Measurements from ENCODE around the gene MMEL1.

Gene MMEL1

GRCh38 chr1:2642560-2643413 is 10.0 kb upstream of the MMEL1 start:
- peak; percentile 90 to 92 for DNase-seq (ENCODE audit: low read depth in 2 of 2)

DNA sequence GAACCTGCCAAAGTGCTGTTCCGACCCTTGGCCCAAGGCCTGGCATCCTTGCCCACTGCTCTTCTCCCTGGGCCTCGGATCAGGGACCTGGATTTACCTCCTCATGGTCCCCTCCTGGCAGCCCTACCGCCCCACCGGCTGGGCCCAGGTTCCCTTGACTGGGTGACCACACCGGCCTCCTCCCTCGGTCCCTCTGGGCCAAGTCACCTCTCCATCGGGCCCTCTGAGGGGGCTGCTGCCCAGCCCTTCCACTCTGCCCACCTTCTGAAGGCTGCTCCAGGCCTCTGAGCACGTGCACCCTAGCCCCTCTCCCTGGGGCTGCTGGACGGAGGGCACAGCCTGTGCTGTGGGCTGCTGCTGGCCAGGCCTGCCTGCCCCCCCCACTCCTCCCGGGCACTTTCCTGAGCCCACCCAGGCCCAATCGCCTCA is 9.3 kb upstream of the MMEL1 start:
- DNase-seq (ENCODE audit: low read depth in 2 of 2): no peak

DNA sequence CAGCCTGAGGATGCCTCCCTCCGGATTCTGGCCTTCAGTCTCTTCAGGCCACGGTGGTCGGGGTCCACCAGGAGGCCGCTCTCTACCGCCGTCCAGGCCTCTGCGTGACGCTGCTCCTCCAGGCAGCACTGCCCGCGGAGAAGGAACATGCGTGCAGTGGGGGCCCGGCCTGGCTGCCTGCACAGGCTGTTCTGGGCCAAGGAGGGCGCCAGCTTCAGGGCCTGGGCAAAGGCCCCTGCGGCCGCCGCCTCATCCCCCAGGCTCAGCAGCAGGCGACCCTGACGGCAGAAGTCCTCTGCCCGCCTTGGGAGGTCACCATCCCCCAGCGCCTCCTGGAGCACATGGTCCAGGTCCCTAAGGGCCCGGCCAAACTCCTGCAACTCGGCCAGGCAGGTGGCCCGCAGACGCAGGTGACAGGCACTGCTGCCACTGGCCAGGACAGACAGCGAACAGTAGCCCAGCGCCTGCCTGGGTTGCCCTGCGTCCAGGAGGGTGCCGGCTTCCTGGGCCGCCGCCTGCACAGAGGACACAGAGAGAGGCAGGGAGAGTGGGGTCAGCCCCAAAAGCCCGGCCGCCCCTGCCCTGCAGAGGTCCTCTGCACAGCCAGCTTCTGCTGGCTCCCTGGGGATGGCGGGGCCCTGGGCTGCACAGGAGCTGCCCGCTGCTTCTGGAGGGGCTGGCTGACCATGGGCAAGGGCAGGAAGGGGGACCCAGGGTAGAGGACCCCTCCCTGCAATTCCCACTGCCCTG is 8.7 kb upstream of the MMEL1 start:
- DNase-seq (ENCODE audit: low read depth in 2 of 2): no peak

- DNase-seq (ENCODE audit: low read depth in 2 of 2): no peak
These were observed 7.8 kb upstream of the MMEL1 start for GRCh38 chr1:2640626-2641025.

GRCh38 chr1:2639607-2640521 is 7.0 kb upstream of the MMEL1 start:
- no peak for DNase-seq (ENCODE audit: low read depth in 2 of 2)

GRCh38 chr1:2639203-2639602 is 6.4 kb upstream of the MMEL1 start:
- DNase-seq (ENCODE audit: low read depth in 2 of 2): no peak

- DNase-seq (ENCODE audit: low read depth in 2 of 2): no peak
These were observed 5.8 kb upstream of the MMEL1 start for GRCh38 chr1:2638466-2639115.

DNA sequence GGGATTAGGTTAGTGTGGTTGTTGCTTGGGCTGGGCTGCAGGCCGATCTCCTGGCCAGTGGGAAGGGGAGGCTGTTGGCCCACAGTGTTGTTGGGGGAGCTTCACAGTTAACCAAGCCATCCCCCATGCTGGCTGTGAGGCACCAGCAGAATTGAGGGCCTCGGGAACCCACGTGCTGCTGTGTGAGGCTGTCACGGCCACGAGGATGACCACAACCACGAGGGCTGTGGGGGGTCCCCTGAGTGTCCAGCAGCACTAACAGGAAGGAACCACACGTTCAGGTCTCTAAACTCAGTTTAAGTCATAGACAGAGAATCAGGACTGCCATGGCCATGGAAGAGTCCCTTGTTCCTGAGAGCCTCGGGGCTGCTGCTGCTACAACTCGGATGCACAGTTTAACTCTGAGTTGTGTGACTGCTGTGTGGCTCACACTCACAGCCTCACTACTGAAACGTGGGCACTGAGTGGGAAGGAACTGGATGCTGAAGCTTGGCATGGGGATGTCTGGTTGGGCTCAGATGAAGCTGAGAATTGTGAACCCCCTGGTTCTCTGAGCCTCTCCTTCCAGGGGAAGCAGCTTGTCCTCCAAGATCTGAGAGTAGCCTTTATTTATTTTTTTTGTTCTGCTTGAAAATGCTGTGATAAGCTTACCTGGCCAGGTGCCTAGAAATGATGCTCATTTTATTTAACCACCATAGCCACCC is 4.8 kb upstream of the MMEL1 start:
- DNase-seq (ENCODE audit: low read depth in 2 of 2): no peak

DNA sequence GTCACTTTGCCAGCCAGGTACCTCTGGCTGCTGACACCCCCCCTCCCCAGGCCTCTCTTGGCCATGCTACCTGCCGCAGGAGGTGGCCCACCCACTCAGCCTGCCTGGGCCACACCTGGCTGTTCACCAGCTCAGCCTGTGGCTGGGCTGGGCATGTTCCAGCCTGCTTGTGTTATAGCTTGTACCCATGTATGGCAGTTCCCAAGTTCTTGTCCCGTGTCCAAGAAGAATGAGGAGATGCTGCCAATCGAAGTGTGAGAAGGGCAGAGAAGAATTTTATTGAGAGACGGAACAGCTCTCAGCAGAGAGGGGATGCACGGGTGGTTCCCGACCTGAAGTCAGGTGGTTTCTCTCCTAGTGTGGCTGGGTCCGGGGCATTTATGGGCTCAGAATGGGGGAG is 3.9 kb upstream of the MMEL1 start:
- DNase-seq (ENCODE audit: low read depth in 2 of 2): no peak

GRCh38 chr1:2635361-2636010 is 2.7 kb upstream of the MMEL1 start:
- no peak for DNase-seq (ENCODE audit: low read depth in 2 of 2)

GRCh38 chr1:2633936-2634491 is 1.2 kb upstream of the MMEL1 start:
- no peak for DNase-seq (ENCODE audit: low read depth in 2 of 2)

GRCh38 chr1:2633366-2633935 is 635 bp upstream of the MMEL1 start:
- no peak for DNase-seq (ENCODE audit: low read depth in 2 of 2)

GRCh38 chr1:2632051-2632430 is 775 bp downstream of the MMEL1 start:
- DNase-seq (ENCODE audit: low read depth in 2 of 2): no peak

DNA sequence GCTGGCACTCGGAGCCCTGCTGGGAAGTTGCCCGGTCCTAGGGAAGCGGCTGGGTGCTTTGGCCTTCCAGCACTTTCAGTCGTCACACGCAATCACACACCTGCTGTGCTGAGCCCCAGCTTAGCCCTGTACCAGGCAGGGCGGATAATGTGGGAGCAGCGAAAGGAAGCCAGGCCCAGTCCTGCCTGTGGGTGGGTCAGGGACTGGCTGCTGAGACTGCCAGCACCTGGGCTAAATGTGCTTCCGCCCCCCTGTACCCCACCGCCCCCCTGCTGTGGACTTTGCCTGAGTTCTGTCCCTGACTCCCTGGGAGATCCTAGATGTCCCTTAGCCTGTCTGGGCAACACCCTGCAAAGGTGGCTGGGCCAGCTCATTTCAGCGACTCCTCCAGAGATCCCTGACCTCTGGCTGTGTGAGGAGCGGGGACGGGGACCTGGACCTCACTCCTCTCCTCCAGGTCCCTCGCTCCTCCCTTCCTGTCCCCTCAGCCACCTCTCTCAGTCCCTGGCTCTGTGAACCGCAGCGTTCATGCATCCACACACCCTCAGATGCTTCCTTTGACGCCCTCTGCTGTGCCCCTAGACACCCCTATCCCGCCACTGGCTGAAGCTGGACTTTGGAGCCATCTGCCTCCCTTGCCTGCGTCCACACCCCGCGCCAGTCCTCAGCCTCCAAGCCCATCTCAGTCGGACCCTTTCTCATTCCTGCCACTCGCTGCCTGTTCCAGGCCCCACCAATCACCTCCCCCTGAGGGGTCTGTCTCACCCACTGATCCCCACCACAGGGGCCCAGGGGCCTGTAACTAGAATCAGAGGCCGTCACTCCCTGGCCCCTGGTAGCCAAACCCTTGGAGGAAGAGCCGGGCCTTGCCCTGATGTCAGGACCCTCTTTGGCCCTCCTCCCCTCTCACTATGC is 1.4 kb downstream of the MMEL1 start:
- no peak for DNase-seq (ENCODE audit: low read depth in 2 of 2)

- no peak for DNase-seq (ENCODE audit: low read depth in 2 of 2)
These were observed 2.2 kb downstream of the MMEL1 start for GRCh38 chr1:2630498-2631135.

- no peak for DNase-seq (ENCODE audit: low read depth in 2 of 2)
These were observed 3.0 kb downstream of the MMEL1 start for GRCh38 chr1:2629627-2630497.

- no peak for DNase-seq (ENCODE audit: low read depth in 2 of 2)
These were observed 3.7 kb downstream of the MMEL1 start for GRCh38 chr1:2628933-2629626.

All from stimulated activated CD8-positive, alpha-beta memory T cell treated with anti-CD3 and anti-CD28 coated beads, Interleukin-2, amount 100 ng/mL, for 1 hour (primary cell).